Keratinocyte (primary cell): ENCODE data around the gene FOXO1. TPM values are rescaled to one million over a fixed set of nuclear protein-coding genes. Genes with fewer than 3 reads are reported as not detected.

Source experiments
- DNase-seq: peaks from one replicate; pipeline ENCODE4 v3.0.0-alpha.2; 2011; ENCODE audit warnings: low read depth, missing footprints, low spot score
- FAIRE-seq: peaks from 2 replicates; lab custom pipeline; 2011; peaks lifted over from hg19 to GRCh38; lab: Jason Lieb, UNC
- H2AFZ ChIP-seq: 2 replicates; pipeline ENCODE4 v1.6.0; 2012; ENCODE audit warnings: low read length, control low read depth, inconsistent platforms; ENCODE audit not compliant: control insufficient read depth
- H3K27ac ChIP-seq: 2 replicates; pipeline ENCODE4 v1.5.1; 2011; ENCODE audit warnings: low read length; ENCODE audit not compliant: control insufficient read depth, insufficient read depth
- H3K27me3 ChIP-seq: 3 replicates; pipeline ENCODE4 v1.6.0; 2011; ENCODE audit warnings: low read length; ENCODE audit not compliant: control insufficient read depth, insufficient read depth; ENCODE audit errors: extremely low read depth
- H3K36me3 ChIP-seq, 2 experiments: 2 replicates in 1 of 2; 3 replicates in 1 of 2; pipeline ENCODE4 v1.5.1; 2011; ENCODE audit warnings: low read length in 2 of 2, mild to moderate bottlenecking in 1 of 2; ENCODE audit not compliant: control insufficient read depth in 2 of 2, insufficient read depth in 2 of 2; ENCODE audit errors: extremely low read depth in 1 of 2
- H3K4me1 ChIP-seq: 3 replicates; pipeline ENCODE4 v1.5.1; 2011; ENCODE audit warnings: low read length; ENCODE audit not compliant: control insufficient read depth, insufficient read depth; ENCODE audit errors: extremely low read depth
- H3K4me2 ChIP-seq: 3 replicates; pipeline ENCODE4 v1.6.0; 2011; ENCODE audit warnings: low read depth, low read length; ENCODE audit not compliant: control insufficient read depth, insufficient read depth; ENCODE audit errors: extremely low read depth
- H3K4me3 ChIP-seq, 3 experiments: fragments of 200-600 bp in 1 of 3; sonication (generic) in 1 of 3; 2 replicates in 2 of 3; 3 replicates in 1 of 3; pipeline ENCODE4 v1.5.1; 2011 to 2016; ENCODE audit warnings: low read length in 3 of 3, mild to moderate bottlenecking in 3 of 3, control low read depth in 2 of 3, inconsistent platforms in 1 of 3, low read depth in 1 of 3, mixed read lengths in 1 of 3, mixed run types in 1 of 3, moderate library complexity in 1 of 3; ENCODE audit not compliant: control insufficient read depth in 2 of 3, insufficient read depth in 2 of 3; ENCODE audit errors: extremely low read depth in 1 of 3
- H3K79me2 ChIP-seq: 2 replicates; pipeline ENCODE4 v1.6.0; 2012; ENCODE audit warnings: low read length; ENCODE audit not compliant: control insufficient read depth, insufficient read depth
- H3K9ac ChIP-seq: 3 replicates; pipeline ENCODE4 v1.6.0; 2011; ENCODE audit warnings: low read length; ENCODE audit not compliant: control insufficient read depth, insufficient read depth; ENCODE audit errors: extremely low read depth
- H3K9me1 ChIP-seq: 3 replicates; pipeline ENCODE4 v1.6.0; 2011; ENCODE audit warnings: low read length; ENCODE audit not compliant: control insufficient read depth, insufficient read depth; ENCODE audit errors: extremely low read depth
- H3K9me3 ChIP-seq: 2 replicates; pipeline ENCODE4 v1.5.1; 2012; ENCODE audit warnings: low read depth, low read length; ENCODE audit not compliant: control insufficient read depth
- H4K20me1 ChIP-seq: 3 replicates; pipeline ENCODE4 v1.6.0; 2011; ENCODE audit warnings: low read length; ENCODE audit not compliant: control insufficient read depth, insufficient read depth; ENCODE audit errors: extremely low read depth
- EZH2 ChIP-seq: IDR thresholded peaks from one replicate; pipeline ENCODE4 v1.6.1; 2012; ENCODE audit warnings: inconsistent platforms, mild to moderate bottlenecking, low read length, moderate library complexity
- dilution Hi-C: fragments of 300-500 bp; cut with MboI; formaldehyde crosslinking; loops from one replicate; pipeline ENCODE4 v1.7.0; 2020; ENCODE audit warnings: low sequenced_read_pairs; ENCODE audit not compliant: extremely low pct_ligation_motif_present
- polyA plus RNA-seq, 5 experiments: library from polyadenylated mRNA; depleted of rRNA in 3 of 5; stranded (reverse) in 3 of 5; stranded (forward) in 1 of 5; unstranded in 1 of 5; fragments of >200 nt; gene quantifications; 1 replicate in 1 of 5; 2 replicates in 3 of 5; 3 replicates in 1 of 5; pipeline versions ENCODE4 v1.2.1 to v1.2.3, GENCODE V29; 2011 to 2012; ENCODE audit warnings: missing spikeins in 2 of 5, low read depth in 1 of 5, low replicate concordance in 1 of 5
- TF ChIP-seq, protein P1 (sequence below), 3 experiments: IDR thresholded peaks in 1 of 3; conservative IDR thresholded peaks in 1 of 3; optimal IDR thresholded peaks in 1 of 3; 2 replicates in 2 of 3; 3 replicates in 1 of 3; pipeline versions ENCODE3 to v1.5.1; 2011; ENCODE audit warnings: low read length in 3 of 3, mild to moderate bottlenecking in 3 of 3, moderate library complexity in 2 of 3, control low read depth in 1 of 3, inconsistent platforms in 1 of 3; ENCODE audit not compliant: insufficient read depth in 2 of 3; ENCODE audit errors: extremely low read depth in 1 of 3

Gene FOXO1
- polyA plus RNA-seq, 1 donor (not counting 4 experiments of a cell fraction or from before 2014, with no cell fraction given) = 8.3 TPM

DNA sequence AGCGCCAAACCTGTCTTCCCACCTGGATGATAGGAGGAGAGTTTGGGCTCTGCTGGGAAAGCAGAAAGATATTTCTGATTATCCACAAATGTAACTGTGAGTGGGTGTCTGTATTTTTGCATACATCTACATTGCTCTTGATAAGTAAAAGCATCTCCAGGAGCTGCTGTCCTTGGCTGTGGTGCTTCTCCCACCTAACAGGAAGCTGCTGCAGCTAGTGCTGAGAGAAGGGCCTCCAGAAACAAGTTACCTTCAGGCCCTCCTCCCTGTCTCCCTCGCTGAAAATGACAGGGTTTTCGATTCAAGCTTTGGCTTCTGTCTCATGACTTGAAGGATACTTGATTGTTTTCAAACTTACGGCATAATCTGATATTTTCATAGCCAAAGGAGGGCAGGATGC, 90.1 kb downstream of the FOXO1 start:
- H3K27ac ChIP-seq = no peak overlapping the region
- FAIRE-seq = no peak
- H3K9ac ChIP-seq = no peak overlapping the region
- H3K36me3 ChIP-seq = no peaks in the 10 kb centered on the region
- no peak for DNase-seq
- peaks cover 4% of the 10 kb centered on the region for H3K79me2 ChIP-seq
- no peaks in the 10 kb centered on the region for H3K27me3 ChIP-seq
- no peaks in the 10 kb centered on the region for H3K9me1 ChIP-seq
- dilution Hi-C loops = no loop called here
- no peaks in the 10 kb centered on the region for H3K4me1 ChIP-seq
- TF ChIP-seq EZH2 = no peak
- TF ChIP-seq, protein P1, sequence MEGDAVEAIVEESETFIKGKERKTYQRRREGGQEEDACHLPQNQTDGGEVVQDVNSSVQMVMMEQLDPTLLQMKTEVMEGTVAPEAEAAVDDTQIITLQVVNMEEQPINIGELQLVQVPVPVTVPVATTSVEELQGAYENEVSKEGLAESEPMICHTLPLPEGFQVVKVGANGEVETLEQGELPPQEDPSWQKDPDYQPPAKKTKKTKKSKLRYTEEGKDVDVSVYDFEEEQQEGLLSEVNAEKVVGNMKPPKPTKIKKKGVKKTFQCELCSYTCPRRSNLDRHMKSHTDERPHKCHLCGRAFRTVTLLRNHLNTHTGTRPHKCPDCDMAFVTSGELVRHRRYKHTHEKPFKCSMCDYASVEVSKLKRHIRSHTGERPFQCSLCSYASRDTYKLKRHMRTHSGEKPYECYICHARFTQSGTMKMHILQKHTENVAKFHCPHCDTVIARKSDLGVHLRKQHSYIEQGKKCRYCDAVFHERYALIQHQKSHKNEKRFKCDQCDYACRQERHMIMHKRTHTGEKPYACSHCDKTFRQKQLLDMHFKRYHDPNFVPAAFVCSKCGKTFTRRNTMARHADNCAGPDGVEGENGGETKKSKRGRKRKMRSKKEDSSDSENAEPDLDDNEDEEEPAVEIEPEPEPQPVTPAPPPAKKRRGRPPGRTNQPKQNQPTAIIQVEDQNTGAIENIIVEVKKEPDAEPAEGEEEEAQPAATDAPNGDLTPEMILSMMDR (optimal IDR thresholded peaks at IDR 0.05 in 1 of 3, IDR thresholded peaks at IDR 0.05 in 1 of 3, conservative IDR thresholded peaks at IDR 0.05 in 1 of 3; ENCODE audit: extremely low read depth in 1 of 3, insufficient read depth in 2 of 3, low read length in 3 of 3) = no peak
- no peak overlapping the region for H2AFZ ChIP-seq
- H3K4me3 ChIP-seq = no peak overlapping the region
- no peaks in the 10 kb centered on the region for H3K9me3 ChIP-seq
- no peak overlapping the region for H3K4me2 ChIP-seq
- H4K20me1 ChIP-seq = no peaks in the 10 kb centered on the region

GRCh38 chr13:40572961-40573360, 93.5 kb downstream of the FOXO1 start:
- dilution Hi-C loops = no loop called here
- H3K4me3 ChIP-seq = no peak overlapping the region
- TF ChIP-seq, protein P1 (optimal IDR thresholded peaks at IDR 0.05 in 1 of 3, IDR thresholded peaks at IDR 0.05 in 1 of 3, conservative IDR thresholded peaks at IDR 0.05 in 1 of 3; ENCODE audit: extremely low read depth in 1 of 3, insufficient read depth in 2 of 3, low read length in 3 of 3) = no peak
- TF ChIP-seq EZH2 = no peak
- H3K27ac ChIP-seq = no peak overlapping the region
- no peak overlapping the region for H2AFZ ChIP-seq
- no peak overlapping the region for H3K9ac ChIP-seq
- H3K9me1 ChIP-seq = no peaks in the 10 kb centered on the region
- H3K4me2 ChIP-seq = no peak overlapping the region
- no peaks in the 10 kb centered on the region for H4K20me1 ChIP-seq
- DNase-seq (no peak), FAIRE-seq (no peak)
- no peaks in the 10 kb centered on the region for H3K36me3 ChIP-seq
- peaks cover 9% of the 10 kb centered on the region for H3K79me2 ChIP-seq
- no peaks in the 10 kb centered on the region for H3K27me3 ChIP-seq
- H3K9me3 ChIP-seq = no peaks in the 10 kb centered on the region
- H3K4me1 ChIP-seq = no peaks in the 10 kb centered on the region
